ENCODE data around the gene CRTAC1.

Gene CRTAC1

DNA sequence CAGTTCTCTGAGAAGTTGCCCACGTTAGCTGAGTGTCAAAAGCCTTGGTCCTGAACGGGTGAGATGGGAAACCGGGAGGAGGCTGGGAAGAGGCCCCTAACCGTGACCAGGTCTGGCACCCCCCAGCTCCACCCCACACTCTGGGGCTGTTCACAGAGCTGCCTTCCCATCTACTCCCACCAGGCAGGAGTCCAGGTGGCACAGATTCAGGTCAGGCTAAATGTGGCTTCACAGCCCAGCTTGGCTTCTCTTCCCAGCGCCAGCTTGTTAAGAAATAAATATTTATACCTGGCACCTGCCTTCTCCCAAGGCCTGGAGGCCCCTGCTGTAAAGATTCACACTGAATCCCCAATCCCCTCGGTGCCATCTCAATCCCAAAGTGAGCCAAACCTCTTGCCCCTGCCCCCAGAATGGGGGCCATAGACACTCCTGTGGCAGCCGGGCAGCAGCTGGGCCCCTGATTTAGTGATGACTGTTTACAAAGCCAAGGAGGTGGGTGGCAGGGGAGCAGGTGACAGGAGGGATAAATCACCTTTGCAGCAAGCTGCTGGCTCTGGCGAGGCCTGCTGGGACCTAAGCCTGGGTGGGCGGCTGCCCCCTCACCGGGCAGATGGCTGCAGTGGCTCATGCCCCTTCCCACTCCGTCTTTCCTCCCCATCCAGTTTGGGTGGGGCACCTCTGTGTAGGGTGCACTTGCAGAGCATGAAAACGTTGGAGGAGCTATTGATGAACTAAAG is 108.2 kb downstream of the CRTAC1 start:
- H2BK12ac ChIP-seq (ENCODE audit: low read length in 2 of 2), result no peak overlapping the region
- H2BK15ac ChIP-seq (ENCODE audit: low read depth, poor library complexity, severe bottlenecking), result no peak overlapping the region
- no peaks in the 10 kb centered on the region for H3K9me3 ChIP-seq (ENCODE audit: control insufficient read depth, low read length)
- H3K79me1 ChIP-seq (replicated peaks; ENCODE audit: low read length, poor library complexity, severe bottlenecking), result no peaks in the 10 kb centered on the region
- no peak for DNase-seq
- no peak overlapping the region for H4K8ac ChIP-seq (ENCODE audit: low read length)
- H2BK5ac ChIP-seq (ENCODE audit: low read depth, low read length, poor library complexity, severe bottlenecking), result no peak overlapping the region
- H3K18ac ChIP-seq (ENCODE audit: low read depth in 1 of 2, low read length in 2 of 2), result no peak overlapping the region
- no peak overlapping the region for H3K27ac ChIP-seq (ENCODE audit: low read length, poor library complexity, severe bottlenecking)
- H3K14ac ChIP-seq (ENCODE audit: low read length in 2 of 2), result no peak overlapping the region
- no peak overlapping the region for H2AK5ac ChIP-seq (ENCODE audit: low read length, severe bottlenecking)
- H4K91ac ChIP-seq (ENCODE audit: low read length), result no peak overlapping the region
- H3K27me3 ChIP-seq (ENCODE audit: control insufficient read depth in 1 of 2, insufficient read depth in 1 of 2, low read length in 2 of 2), result peaks cover 77 to 94% of the 10 kb centered on the region in 2 experiments
- no peaks in the 10 kb centered on the region for H3K4me1 ChIP-seq (ENCODE audit: control insufficient read depth, insufficient read depth, low read depth, low read length)
- no peaks in the 10 kb centered on the region for H3K36me3 ChIP-seq (ENCODE audit: control insufficient read depth in 1 of 2, insufficient read depth in 2 of 2, low read depth in 1 of 2, low read length in 2 of 2)
- 70% methylated on average over 11 of the region's 12 CpGs for WGBS
- H3K4ac ChIP-seq (ENCODE audit: low read depth in 1 of 2, low read length in 2 of 2), result no peak overlapping the region
- no peak overlapping the region for H3K4me2 ChIP-seq (ENCODE audit: low read length, poor library complexity, severe bottlenecking)
- H3K4me3 ChIP-seq (ENCODE audit: insufficient read depth in 1 of 2, low read depth in 1 of 2, low read length in 2 of 2), result no peak overlapping the region
- no peak overlapping the region for H2AFZ ChIP-seq (ENCODE audit: low read depth, low read length)
- no peak overlapping the region for H3K9ac ChIP-seq (ENCODE audit: low read length)
- no peak overlapping the region for H3K23ac ChIP-seq (ENCODE audit: low read length in 2 of 2)
- H2BK120ac ChIP-seq (ENCODE audit: low read depth, low read length), result no peak overlapping the region

GRCh38 chr10:97921581-97922021 is 108.8 kb downstream of the CRTAC1 start:
- Histone ChIP-seq H3K27me3 (ENCODE audit: control insufficient read depth in 1 of 2, insufficient read depth in 1 of 2, low read length in 2 of 2) (peaks cover 76 to 90% of the 10 kb centered on the region in 2 experiments), H3K4ac (ENCODE audit: low read depth in 1 of 2, low read length in 2 of 2) (no peak overlapping the region), H2BK15ac (ENCODE audit: low read depth, poor library complexity, severe bottlenecking) (no peak overlapping the region), H3K4me1 (ENCODE audit: control insufficient read depth, insufficient read depth, low read depth, low read length) (no peaks in the 10 kb centered on the region), H2BK5ac (ENCODE audit: low read depth, low read length, poor library complexity, severe bottlenecking) (no peak overlapping the region), H3K18ac (ENCODE audit: low read depth in 1 of 2, low read length in 2 of 2) (no peak overlapping the region), H3K14ac (ENCODE audit: low read length in 2 of 2) (no peak overlapping the region), H2BK120ac (ENCODE audit: low read depth, low read length) (no peak overlapping the region), H3K9me3 (ENCODE audit: control insufficient read depth, low read length) (no peaks in the 10 kb centered on the region), H3K79me1 (replicated peaks; ENCODE audit: low read length, poor library complexity, severe bottlenecking) (no peaks in the 10 kb centered on the region), H2AK5ac (ENCODE audit: low read length, severe bottlenecking) (no peak overlapping the region), H2AFZ (ENCODE audit: low read depth, low read length) (no peak overlapping the region), H3K9ac (ENCODE audit: low read length) (no peak overlapping the region), H3K4me3 (ENCODE audit: insufficient read depth in 1 of 2, low read depth in 1 of 2, low read length in 2 of 2) (no peak overlapping the region), H3K27ac (ENCODE audit: low read length, poor library complexity, severe bottlenecking) (no peak overlapping the region), H3K23ac (ENCODE audit: low read length in 2 of 2) (no peak overlapping the region), H2BK12ac (ENCODE audit: low read length in 2 of 2) (no peak overlapping the region), H4K91ac (ENCODE audit: low read length) (no peak overlapping the region), H4K8ac (ENCODE audit: low read length) (no peak overlapping the region), H3K36me3 (ENCODE audit: control insufficient read depth in 1 of 2, insufficient read depth in 2 of 2, low read depth in 1 of 2, low read length in 2 of 2) (no peaks in the 10 kb centered on the region), H3K4me2 (ENCODE audit: low read length, poor library complexity, severe bottlenecking) (no peak overlapping the region)
- DNase-seq, result no peak
- 41% methylated on average over 4 of the region's 4 CpGs for WGBS

DNA sequence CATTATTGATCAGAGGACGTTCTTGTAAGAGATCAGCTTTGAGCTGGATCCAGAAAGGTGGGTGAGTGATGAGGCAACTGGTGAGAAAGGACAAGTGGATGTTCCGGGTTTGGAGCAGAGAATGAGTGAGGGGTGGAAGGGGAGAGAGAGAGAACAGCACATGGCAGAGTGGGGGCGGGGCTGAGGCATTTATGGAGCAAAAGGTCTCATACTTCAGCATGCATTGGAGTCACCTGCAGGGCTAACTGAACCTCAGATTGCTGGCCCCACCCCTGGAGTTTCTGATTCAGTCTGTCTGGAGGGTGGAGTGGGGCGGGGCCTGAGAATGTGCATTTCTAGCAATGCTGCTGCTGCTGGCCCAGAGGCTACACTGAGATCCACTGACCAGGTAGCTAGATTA is 109.6 kb downstream of the CRTAC1 start:
- Histone ChIP-seq H4K91ac (ENCODE audit: low read length) (no peak overlapping the region), H3K23ac (ENCODE audit: low read length in 2 of 2) (no peak overlapping the region), H3K4me2 (ENCODE audit: low read length, poor library complexity, severe bottlenecking) (no peak overlapping the region), H2BK15ac (ENCODE audit: low read depth, poor library complexity, severe bottlenecking) (no peak overlapping the region), H3K27me3 (ENCODE audit: control insufficient read depth in 1 of 2, insufficient read depth in 1 of 2, low read length in 2 of 2) (peaks cover 79 to 91% of the 10 kb centered on the region in 2 experiments), H3K36me3 (ENCODE audit: control insufficient read depth in 1 of 2, insufficient read depth in 2 of 2, low read depth in 1 of 2, low read length in 2 of 2) (no peaks in the 10 kb centered on the region), H4K8ac (ENCODE audit: low read length) (no peak overlapping the region), H3K4me3 (ENCODE audit: insufficient read depth in 1 of 2, low read depth in 1 of 2, low read length in 2 of 2) (no peak overlapping the region), H2AK5ac (ENCODE audit: low read length, severe bottlenecking) (no peak overlapping the region), H3K27ac (ENCODE audit: low read length, poor library complexity, severe bottlenecking) (no peak overlapping the region), H3K4me1 (ENCODE audit: control insufficient read depth, insufficient read depth, low read depth, low read length) (no peaks in the 10 kb centered on the region), H3K14ac (ENCODE audit: low read length in 2 of 2) (no peak overlapping the region), H2BK5ac (ENCODE audit: low read depth, low read length, poor library complexity, severe bottlenecking) (no peak overlapping the region), H3K4ac (ENCODE audit: low read depth in 1 of 2, low read length in 2 of 2) (no peak overlapping the region), H3K79me1 (replicated peaks; ENCODE audit: low read length, poor library complexity, severe bottlenecking) (no peaks in the 10 kb centered on the region), H2BK120ac (ENCODE audit: low read depth, low read length) (no peak overlapping the region), H3K9me3 (ENCODE audit: control insufficient read depth, low read length) (no peaks in the 10 kb centered on the region), H2BK12ac (ENCODE audit: low read length in 2 of 2) (no peak overlapping the region), H3K9ac (ENCODE audit: low read length) (no peak overlapping the region), H2AFZ (ENCODE audit: low read depth, low read length) (no peak overlapping the region), H3K18ac (ENCODE audit: low read depth in 1 of 2, low read length in 2 of 2) (no peak overlapping the region)
- DNase-seq, result no peak
- 47% methylated on average over 4 of the region's 4 CpGs for WGBS

GRCh38 chr10:97919012-97919411 is 111.4 kb downstream of the CRTAC1 start:
- Histone ChIP-seq H3K4me3 (ENCODE audit: insufficient read depth in 1 of 2, low read depth in 1 of 2, low read length in 2 of 2) (no peak overlapping the region), H4K91ac (ENCODE audit: low read length) (no peak overlapping the region)
- 68% methylated on average over 2 of the region's 3 CpGs for WGBS

More at GRCh38 chr10:97919012-97919411, 111.4 kb downstream of the CRTAC1 start:
- no peak overlapping the region for H2BK12ac ChIP-seq (ENCODE audit: low read length in 2 of 2)
- no peak overlapping the region for H3K23ac ChIP-seq (ENCODE audit: low read length in 2 of 2)
- H4K8ac ChIP-seq (ENCODE audit: low read length), result no peak overlapping the region
- no peaks in the 10 kb centered on the region for H3K9me3 ChIP-seq (ENCODE audit: control insufficient read depth, low read length)
- H3K27me3 ChIP-seq (ENCODE audit: control insufficient read depth in 1 of 2, insufficient read depth in 1 of 2, low read length in 2 of 2), result peaks cover 71 to 88% of the 10 kb centered on the region in 2 experiments
- no peak overlapping the region for H2AK5ac ChIP-seq (ENCODE audit: low read length, severe bottlenecking)
- no peaks in the 10 kb centered on the region for H3K36me3 ChIP-seq (ENCODE audit: control insufficient read depth in 1 of 2, insufficient read depth in 2 of 2, low read depth in 1 of 2, low read length in 2 of 2)
- H2AFZ ChIP-seq (ENCODE audit: low read depth, low read length), result no peak overlapping the region
- no peak overlapping the region for H3K4me2 ChIP-seq (ENCODE audit: low read length, poor library complexity, severe bottlenecking)
- H3K14ac ChIP-seq (ENCODE audit: low read length in 2 of 2), result no peak overlapping the region
- no peak overlapping the region for H2BK15ac ChIP-seq (ENCODE audit: low read depth, poor library complexity, severe bottlenecking)
- H3K79me1 ChIP-seq (replicated peaks; ENCODE audit: low read length, poor library complexity, severe bottlenecking), result no peaks in the 10 kb centered on the region
- H2BK120ac ChIP-seq (ENCODE audit: low read depth, low read length), result no peak overlapping the region
- peaks cover 3% of the 10 kb centered on the region for H3K4me1 ChIP-seq (ENCODE audit: control insufficient read depth, insufficient read depth, low read depth, low read length)
- H3K18ac ChIP-seq (ENCODE audit: low read depth in 1 of 2, low read length in 2 of 2), result no peak overlapping the region
- H3K27ac ChIP-seq (ENCODE audit: low read length, poor library complexity, severe bottlenecking), result no peak overlapping the region
- H3K9ac ChIP-seq (ENCODE audit: low read length), result no peak overlapping the region
- no peak overlapping the region for H2BK5ac ChIP-seq (ENCODE audit: low read depth, low read length, poor library complexity, severe bottlenecking)
- no peak for DNase-seq
- H3K4ac ChIP-seq (ENCODE audit: low read depth in 1 of 2, low read length in 2 of 2), result no peak overlapping the region

All from mesenchymal stem cell (in vitro differentiated cells and primary cell).